AG08395 (cell line): ENCODE results near the gene HLX.

Experiments
- DNase-seq: peaks from one replicate; pipeline ENCODE4 v3.0.0; 2012; ENCODE audit warnings: mixed read lengths, low spot score

The HLX gene

DNA sequence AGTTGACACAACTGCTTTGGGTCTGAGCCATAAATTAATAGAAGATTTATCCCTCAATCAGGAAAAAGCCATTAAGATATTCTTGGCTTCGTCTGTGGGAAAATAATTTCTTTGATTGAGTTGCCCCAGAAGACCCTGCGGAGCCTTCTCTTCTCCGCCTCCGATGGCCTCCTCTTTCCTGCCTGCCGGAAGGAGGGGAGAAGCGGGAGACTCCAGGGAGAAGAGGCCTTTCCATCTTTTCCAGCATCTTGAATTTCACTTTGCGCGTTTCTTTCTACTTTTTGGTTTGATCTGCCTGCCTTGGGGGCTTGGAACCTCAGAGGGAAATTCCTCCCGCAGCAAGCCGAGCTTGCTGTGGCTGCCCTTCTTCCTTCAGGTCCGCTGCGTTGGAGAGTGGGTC lies 16.8 kb downstream of the HLX start:
- DNase-seq, result no peak

DNA sequence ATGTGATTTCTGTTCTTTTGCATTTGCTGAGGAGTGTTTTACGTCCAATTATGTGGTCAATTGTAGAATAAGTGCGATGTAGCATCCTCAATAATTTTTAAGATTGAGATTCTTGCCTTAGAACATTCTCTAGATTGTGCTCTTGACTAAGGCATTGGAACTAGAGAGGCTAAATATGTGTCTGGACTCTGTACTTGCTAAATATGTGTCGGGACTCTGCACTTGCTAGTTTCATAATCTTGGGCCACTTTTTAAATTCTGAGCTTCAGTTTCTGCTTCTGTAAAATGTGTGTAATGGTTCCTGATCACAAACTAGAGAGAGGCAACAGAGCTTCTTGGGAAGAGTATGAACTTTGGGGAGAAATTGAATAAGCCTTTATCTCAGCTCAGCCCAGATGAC lies 21.6 kb downstream of the HLX start:
- DNase-seq, result no peak

DNA sequence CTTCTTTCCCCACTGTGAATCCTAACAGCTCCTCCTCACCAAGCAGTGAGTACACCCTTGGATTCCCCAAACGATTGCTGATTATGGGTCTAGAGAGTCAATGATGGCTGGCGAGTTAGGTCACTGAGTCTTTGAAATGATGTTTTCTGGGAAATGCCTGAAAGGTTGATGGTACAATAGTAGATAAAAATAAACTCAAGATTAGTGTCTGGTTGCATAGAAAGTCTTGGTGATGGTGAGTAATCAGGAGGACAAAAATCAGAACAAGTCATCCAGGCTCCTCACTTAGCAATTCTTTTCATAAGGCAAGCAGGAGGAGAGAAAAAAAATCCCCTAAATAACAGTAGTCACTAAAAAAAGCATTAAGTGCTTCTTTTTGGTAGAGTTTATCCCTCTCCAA lies 22.6 kb downstream of the HLX start:
- no peak for DNase-seq

DNA sequence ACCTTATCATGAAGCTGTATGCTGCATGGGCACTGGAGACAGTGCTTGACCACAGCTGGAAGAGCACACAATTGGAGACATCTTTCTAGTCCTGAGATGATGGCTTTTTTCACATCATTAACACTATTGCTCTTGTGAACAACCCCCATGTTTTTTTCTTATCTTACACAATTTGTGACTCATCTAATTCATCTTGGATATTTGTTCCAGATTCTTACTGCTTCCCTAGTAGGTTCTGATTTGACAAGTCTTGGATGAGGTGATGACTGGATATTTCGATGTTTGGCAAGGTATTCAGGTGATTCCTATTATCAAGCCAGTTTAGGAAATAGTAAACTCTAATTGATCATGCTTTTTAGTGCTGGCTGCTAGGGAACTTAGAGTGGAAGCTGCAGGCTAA lies 23.7 kb downstream of the HLX start:
- DNase-seq, result no peak

DNA sequence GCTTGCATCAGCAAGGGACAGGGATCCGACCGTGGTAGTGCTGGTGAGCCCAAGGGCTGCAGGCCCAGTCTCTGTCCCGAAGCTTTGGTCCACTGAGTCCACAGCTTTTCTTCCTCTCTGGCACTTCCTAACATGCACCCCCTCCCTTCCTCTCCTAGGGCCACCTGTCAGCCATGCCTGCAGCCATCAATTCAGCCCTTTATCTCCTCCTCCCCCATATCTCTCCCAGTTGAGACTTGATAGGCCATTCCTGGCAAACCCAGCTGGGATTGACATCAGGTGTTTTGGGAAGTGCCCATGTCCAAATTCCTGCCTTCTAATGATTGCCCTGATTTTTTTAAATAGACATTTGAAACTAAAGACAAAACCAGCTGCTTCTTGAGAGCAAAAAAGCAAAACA lies 25.6 kb downstream of the HLX start:
- DNase-seq, result no peak

DNA sequence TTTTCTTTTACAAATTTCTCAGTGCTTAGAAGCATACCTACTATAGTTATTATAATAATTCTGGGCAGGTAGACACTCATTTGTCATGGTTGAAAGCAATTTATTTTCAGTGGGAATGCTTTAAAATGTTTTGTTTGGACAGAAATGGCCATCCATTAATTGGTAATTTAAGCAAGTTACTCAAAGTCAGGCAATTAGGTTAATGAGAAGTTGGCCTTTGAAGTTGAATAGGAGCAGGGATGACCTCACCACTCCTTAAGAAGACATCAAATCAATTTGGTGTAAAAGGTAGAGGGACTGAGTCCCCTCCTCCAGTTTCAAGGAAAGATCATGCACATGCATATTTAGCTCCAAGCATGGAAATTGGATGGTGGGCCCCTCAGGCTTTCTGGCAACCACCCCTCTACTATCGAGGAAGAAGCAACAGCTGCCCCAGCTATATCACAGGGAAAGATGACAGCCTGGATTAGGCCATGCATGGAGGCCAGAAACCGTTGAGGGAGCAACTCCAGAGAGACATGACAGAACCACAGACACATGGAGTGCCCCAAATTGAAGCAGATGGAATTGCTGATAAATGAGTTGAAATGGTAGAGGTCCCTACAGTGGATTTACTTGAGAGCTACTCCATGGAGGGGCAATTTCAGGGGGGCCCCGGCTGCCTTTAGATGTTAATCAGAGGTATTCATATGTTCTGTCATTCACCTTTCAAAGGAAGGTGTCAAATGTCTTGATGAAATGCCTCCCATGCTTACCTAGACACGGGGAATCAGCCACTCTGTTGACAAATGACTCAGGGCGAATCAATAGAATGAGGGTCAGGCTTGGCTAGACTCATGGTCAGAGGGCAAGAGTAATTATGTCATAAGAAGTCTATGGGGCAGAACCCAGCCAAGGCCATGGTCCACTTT lies 26.7 kb downstream of the HLX start:
- no peak for DNase-seq

DNA sequence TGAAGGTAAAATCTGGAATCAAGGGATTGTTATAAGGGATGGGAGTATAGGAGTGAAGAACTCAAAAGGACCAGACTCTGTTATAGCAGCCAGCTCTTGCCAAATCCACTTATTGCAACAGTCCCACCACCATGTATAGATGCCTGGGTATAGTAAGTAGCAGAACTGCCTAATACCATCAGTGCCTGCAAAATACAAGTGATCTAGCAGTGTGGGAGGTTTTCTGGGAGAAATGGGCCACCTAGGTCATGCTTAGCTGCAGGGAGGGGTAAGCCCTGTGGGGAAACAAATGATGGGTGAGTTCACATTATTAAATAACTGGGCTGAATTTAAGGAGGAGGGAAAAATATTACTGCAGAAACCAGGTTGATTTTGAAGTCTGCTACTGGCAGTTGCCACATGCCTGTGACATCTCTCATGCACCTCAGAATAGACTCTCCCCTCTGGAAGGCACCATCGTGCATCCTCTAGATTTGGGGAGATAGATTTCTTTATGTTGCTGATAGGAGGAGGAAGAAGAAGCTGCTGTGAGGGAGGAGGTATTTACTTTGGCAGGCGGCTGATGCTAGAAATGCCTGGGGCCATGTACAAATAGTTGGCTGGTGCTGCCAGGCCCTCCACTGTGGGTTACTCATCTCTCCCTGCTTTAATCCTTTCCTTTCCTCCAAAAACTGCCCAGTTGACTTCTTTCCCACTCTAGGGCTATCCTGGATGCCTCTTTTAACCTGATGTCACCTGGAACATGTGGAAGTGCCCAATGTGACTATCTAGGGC lies 27.5 kb downstream of the HLX start:
- peak; percentile 63 for DNase-seq

DNA sequence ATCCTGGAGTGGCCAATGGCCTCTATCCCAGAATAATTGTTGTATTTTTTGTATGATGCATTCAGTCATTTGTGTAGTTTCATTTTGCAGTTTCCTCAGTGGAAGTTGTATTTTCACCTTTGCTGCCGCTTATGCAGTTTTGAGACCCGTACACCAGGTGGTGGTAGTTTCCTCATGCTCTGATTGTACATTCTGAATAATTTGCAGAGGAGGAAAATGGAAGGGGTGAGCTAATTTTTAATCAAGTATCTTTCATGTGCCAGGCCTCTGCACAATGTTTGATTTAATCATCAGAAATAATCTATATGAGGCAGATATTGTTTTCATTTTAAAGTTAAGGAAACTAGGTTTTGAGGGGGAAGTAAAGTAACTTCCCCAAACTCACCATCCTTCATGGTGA lies 29.5 kb downstream of the HLX start:
- DNase-seq, result peak; percentile 29

DNA sequence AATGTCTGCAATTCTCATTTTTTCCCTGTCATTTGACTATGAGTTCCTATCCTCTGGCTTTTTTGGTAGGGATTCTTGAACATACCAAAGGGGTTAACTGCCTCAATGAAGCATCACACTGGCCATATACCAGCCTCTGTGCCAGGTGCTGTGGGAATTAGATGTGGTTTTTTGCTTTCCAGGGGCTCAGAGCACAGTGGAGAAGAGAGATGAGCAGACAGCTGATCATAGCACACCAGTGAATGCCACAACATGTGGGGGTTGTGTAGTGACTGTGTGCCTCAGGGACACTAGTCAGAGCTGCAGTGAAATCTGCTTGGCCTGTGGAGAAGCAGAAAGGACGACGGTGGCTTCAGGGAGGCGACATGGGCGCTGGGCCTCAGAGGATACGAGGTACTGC lies 30.8 kb downstream of the HLX start:
- no peak for DNase-seq

DNA sequence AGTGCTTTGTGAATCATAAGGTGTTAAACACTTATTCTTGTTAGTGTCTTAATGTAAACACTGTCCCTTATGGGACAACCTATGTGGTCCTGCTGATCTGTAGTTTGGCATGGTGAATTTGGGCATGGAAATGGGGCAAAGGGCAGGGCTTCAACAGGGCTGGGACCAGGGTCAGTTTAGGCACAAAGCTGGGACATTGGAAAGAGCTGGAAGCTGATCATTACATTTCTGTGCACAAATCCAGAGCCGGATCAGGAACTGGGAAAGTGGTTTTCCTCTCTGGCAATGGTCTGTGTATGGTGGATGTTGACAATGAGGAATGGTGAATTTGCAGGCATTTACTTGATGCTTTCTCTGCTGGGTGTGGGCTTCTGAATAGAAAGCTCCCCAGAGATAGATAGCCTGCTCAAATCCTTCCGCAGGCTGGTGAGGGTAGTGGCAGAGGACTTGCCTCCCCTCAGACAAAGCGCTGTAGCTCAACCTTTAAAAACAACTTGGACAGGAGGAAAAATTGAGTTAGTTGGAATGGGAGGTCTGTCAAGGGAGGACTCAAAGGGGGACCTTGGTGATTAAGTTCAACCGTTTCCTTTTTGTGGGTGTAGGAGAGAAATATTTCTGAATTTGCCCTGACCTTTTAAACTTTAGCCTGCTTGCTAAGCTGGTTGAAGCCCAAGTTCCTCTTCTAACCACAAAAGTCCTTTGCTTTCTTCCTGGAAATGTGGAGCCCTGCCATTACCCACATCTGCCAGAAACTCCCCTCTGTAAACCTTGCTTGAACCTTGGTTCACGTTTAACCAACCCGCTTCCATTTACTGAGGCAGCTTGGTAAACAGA lies 35.3 kb downstream of the HLX start:
- no peak for DNase-seq

DNA sequence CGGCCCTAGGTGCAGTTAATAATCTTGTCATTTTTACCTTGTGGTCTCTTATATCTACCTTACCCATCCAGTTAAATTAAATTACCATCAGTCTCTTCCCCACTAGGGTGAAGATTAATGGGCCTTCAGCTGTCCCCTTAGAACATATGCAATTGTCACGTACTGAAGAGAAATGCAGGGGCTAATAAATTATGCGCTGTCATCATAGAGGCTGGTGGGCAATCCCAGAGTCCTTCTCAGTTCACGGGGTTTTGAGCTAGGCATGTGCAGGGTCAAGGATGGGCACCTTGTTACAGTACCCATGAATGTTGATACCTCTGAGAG lies 35.8 kb downstream of the HLX start:
- DNase-seq, result no peak

DNA sequence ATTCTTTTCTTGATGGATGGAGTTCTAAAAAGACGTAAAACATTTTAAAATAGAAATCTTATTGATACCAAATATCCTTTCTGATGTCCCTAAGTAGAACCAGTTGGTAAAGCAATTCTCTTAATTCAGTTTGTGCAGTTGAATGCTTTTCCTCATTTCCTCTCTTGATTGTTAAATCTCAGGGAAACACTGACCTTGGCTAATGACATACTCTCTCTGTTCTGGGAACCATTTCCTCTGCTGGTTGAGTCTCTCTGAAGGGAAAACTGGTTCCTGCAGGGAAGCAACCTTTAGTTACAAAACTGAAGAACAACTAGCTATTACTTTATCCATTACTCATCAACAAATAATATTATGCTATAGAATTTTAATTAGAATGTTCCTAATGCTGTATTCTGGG lies 36.7 kb downstream of the HLX start:
- DNase-seq, result no peak

DNA sequence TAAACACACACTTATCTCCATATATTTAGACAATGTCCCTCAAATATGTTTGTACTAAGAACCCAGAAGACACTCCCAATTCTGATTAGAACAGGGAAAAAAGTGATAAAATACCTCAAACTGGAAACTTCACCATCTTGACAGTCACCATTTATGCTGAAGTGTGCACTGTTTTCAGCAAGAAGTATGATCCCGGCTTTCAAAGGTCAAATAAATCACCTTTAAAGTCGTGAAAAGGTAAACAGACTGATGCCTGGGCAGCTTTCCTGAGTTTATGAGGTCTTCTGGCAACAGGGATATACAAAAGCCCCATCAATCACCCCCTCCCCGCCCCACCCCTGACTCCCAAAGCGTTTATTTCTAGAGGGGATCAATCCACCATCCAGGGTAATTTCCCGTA lies 37.9 kb downstream of the HLX start:
- DNase-seq, result no peak

DNA sequence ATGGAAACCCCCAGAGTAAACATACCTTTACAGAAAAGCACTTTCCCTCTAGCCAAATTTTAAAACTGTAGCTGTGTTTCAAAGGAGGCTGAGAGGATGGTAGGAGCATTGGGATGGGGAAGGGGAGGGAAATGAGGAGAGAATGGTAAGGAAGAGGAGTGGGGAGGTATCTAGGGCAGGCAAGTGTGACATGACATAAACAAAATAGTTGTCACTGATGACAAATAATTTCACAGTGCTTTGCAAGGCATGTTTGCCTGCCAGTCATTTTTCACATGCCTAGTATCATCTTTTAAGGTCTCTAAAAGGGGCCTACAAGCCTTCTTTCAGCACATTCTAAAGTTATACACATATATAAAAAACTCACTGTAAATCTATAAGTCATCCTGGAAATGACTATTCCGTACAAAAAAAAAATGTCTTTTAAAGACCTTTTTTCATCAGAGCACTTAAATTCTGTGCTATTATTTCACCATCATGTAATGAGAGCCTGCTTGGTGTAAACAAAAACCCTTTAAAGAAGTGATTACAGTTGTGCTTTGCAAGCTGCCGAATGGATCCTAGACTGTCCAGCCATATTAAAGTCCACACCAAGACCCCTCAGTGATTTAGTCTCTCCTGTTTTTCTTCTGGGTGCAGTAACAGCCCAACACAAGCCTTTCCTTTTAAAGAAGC lies 38.4 kb downstream of the HLX start:
- DNase-seq, result no peak

DNA sequence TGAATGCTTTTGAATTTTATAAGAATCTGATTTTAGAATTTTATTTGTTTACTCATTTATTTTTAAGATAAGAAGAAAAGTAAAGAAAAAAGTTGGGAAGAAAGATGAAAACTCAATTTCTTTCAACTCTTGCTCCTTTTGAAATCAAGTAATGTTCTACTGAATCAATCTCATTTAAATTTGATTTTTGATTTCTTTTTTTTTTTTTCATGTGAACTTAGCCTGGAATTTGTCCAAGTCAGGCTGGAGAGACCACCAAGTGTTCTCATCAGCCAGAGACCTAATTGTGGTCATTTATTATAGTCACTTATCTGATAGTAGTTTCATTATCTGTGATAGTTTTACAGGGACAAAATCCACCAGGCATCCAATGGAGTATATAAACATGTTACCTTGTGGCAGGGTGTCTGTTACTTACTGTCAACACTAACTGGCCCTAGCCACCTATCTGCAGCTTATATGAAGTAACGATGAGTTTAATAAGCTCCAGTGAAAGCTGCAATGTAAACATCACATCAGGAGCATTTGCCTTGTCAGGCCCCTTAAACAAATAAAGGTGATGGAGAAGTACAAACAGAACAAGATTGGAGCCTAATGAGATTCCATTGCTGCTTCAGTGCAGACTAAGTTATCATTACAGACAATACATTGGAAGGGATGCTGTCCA lies 39.2 kb downstream of the HLX start:
- no peak for DNase-seq

DNA sequence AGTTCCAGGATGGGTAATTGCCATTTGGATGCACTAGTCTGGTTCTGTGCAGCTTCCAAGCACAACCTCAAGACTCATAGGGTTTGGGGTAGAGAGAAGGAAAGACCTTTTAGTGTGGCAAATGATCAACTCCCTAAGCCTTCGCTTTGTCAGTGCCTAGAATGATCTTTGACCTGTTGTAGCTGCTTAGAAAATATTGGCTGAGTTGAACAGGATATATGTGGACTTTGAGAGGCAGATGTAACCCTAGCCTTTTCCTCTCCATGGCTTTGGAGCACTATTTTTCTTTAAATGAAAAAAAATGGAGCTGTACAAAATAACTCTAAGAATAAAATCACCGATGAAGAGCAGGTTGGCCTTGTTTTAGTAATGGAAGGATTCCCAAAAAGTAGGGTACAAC lies 41.7 kb downstream of the HLX start:
- DNase-seq, result no peak

DNA sequence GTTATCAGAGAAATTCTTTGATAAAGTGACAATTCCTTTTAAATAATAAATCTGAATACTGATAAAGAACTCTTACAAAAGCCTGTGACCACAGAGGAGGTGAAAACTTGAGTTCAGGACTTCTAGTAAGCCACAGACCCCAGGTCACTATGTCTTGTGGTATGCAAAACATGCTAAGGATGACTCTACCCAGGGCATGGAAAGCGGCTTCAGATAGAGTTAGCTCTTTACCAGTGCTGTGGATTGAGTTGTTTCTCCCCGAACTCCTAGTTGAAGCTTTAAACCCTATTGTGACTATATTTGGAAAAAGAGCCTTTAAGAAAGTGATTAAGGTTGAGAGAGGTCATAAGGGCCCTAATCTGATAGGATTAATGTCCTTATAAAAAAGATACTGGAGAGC lies 42.3 kb downstream of the HLX start:
- no peak for DNase-seq

DNA sequence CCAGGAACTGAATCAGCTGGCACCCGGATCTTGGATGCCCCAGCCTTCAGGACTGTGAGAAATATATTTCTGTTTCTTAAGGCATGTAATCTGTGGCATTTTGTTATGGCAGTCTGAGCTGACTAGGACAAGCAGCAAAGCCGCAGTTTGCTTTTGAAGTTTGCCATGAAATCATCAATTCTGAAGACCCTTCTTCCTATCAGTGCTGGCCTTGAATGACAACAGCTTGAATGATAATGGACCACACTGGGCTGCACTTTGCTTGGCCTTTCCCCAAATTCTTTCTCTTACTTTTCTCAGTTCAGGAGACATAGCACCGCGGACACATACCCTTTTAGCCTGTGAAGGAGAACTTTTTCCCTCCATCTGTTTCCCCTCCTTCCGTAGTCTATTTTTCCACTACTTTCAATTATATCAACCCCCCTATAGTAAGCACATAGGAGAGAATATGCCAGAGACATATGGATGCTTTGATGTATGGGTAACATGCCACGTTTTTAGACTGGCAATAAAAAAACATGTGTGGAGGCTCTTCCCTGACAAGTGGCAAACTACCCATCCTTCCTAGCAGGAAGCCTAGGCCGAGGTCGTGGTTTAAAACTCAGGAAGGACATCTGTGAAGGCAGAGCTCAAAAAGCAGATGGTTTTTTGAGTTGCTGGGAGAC lies 42.9 kb downstream of the HLX start:
- DNase-seq, result no peak

DNA sequence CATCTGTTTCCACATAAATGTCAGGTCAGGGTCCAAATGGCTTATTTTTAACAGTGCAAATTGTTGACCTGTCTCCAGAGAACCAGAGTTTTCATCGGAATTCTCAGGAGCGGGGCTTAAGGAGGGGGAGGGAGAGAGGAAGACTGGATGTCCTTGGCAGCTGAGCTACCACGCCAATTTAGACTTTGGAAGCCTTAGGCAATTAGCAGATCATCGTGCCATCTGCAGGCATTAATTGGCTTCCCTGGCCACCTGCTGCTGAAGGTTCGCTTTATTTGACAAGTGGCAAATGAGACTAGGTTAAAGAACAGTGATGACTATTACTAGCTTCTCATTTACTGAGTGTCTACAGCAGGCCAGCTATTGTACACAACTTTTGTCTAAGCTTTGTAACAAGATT lies 43.7 kb downstream of the HLX start:
- DNase-seq, result no peak

DNA sequence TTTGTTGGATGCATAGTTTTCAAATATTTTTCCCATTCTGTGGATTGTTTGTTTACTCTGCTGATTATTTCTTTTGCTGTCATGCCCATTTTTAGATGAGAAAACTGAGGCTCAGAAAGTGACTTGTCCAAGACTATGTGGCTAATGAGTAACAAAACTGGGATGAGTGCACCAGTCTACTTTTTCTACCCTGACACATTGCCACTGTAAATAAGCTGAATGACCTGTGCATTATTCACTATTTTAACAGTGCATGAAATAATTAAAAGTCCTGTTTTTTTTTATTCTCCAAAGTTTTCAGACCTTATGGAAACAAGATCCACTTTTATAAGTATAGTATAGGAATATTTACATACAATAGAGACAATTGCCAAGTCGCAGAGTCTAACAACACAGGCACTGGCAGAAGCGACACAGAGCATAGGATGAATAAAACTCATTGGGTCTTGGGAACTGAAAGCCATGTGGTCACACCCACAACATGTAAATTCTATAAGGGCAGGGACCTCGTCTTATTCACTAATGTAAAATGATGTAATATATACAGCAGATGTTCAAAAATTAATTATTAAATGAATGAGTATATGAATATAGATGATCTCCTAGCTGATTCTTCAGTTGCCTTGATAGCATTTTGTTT lies 45.2 kb downstream of the HLX start:
- DNase-seq, result no peak

DNA sequence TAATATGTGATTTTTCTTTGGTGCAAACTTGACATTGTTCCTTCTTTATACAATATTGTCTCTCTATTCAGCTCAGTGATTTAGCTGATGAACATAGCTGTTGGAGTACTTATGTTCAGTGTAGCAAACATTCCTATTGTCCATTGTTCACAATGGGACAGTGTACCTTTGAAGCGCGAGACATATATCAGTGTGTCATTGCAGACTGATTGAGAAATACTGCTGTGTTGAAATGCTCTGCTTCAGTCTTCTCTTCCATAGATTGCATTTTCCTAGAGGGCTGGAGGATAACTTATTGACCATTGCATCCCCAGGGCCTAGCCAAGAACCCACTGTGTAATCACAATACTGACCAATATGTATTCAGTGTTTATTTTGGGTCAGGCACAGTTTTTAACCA lies 46.5 kb downstream of the HLX start:
- no peak for DNase-seq
